Measurements from ENCODE around the gene MFSD6.
"Not testable (repeated sequence)": the region's sequence is repeated elsewhere in the genome, so short reads cannot be mapped to it uniquely, and the experiment has no call there.

The MFSD6 gene

GRCh38 chr2:190407662-190408537 is at the start of gene MFSD6:
Gene MFSD6 (plus strand): TSS chr2:190408355. CDS start chr2:190436030, 27,675 bp downstream.
- peak within 1 kb of the TSS; percentile 77 for H3K4me3 ChIP-seq (ENCODE audit: low read length)
- H3K36me3 ChIP-seq (ENCODE audit: insufficient read depth, low read depth, low read length), result no peaks in the 10 kb centered on the region
- H3K9me3 ChIP-seq (ENCODE audit: insufficient read depth, low read depth, low read length), result no peaks in the 10 kb centered on the region
- peaks cover 4% of the 10 kb centered on the region; the same call in 1 of the 2 replicates for H3K4me1 ChIP-seq (ENCODE audit: insufficient read depth, low read length)
- H3K27me3 ChIP-seq (ENCODE audit: insufficient read depth, low read length), result peaks cover 50% of the 10 kb centered on the region
- H3K27ac ChIP-seq (ENCODE audit: low read length), result no peak within 1 kb of the TSS
- H3K9ac ChIP-seq (ENCODE audit: low read depth, low read length), result peak within 1 kb of the TSS; percentile 43; the same call in 1 of the 2 replicates

GRCh38 chr2:190358655-190359448 is 49.3 kb upstream of the MFSD6 start:
- H3K4me3 ChIP-seq (ENCODE audit: low read length); H3K27ac ChIP-seq (ENCODE audit: low read length); H3K9me3 ChIP-seq (ENCODE audit: insufficient read depth, low read depth, low read length); H3K9ac ChIP-seq (ENCODE audit: low read depth, low read length); H3K27me3 ChIP-seq (ENCODE audit: insufficient read depth, low read length); H3K4me1 ChIP-seq (ENCODE audit: insufficient read depth, low read length); H3K36me3 ChIP-seq (ENCODE audit: insufficient read depth, low read depth, low read length): not testable (repeated sequence)

GRCh38 chr2:190360561-190360960 is 47.6 kb upstream of the MFSD6 start:
- no peaks in the 10 kb centered on the region for H3K27me3 ChIP-seq (ENCODE audit: insufficient read depth, low read length)
- no peaks in the 10 kb centered on the region for H3K4me1 ChIP-seq (ENCODE audit: insufficient read depth, low read length)
- no peak overlapping the region for H3K9ac ChIP-seq (ENCODE audit: low read depth, low read length)
- H3K9me3 ChIP-seq (ENCODE audit: insufficient read depth, low read depth, low read length), result no peaks in the 10 kb centered on the region
- H3K36me3 ChIP-seq (ENCODE audit: insufficient read depth, low read depth, low read length), result no peaks in the 10 kb centered on the region
- H3K27ac ChIP-seq (ENCODE audit: low read length), result no peak overlapping the region
- no peak overlapping the region for H3K4me3 ChIP-seq (ENCODE audit: low read length)

GRCh38 chr2:190360965-190361364 is 47.2 kb upstream of the MFSD6 start:
- Histone ChIP-seq H3K9me3 (ENCODE audit: insufficient read depth, low read depth, low read length) (no peaks in the 10 kb centered on the region), H3K27me3 (ENCODE audit: insufficient read depth, low read length) (no peaks in the 10 kb centered on the region), H3K4me3 (ENCODE audit: low read length) (no peak overlapping the region), H3K4me1 (ENCODE audit: insufficient read depth, low read length) (no peaks in the 10 kb centered on the region), H3K9ac (ENCODE audit: low read depth, low read length) (no peak overlapping the region), H3K27ac (ENCODE audit: low read length) (no peak overlapping the region), H3K36me3 (ENCODE audit: insufficient read depth, low read depth, low read length) (no peaks in the 10 kb centered on the region)

- Histone ChIP-seq H3K27me3 (ENCODE audit: insufficient read depth, low read length) (no peaks in the 10 kb centered on the region), H3K4me3 (ENCODE audit: low read length) (no peak overlapping the region), H3K4me1 (ENCODE audit: insufficient read depth, low read length) (no peaks in the 10 kb centered on the region), H3K36me3 (ENCODE audit: insufficient read depth, low read depth, low read length) (no peaks in the 10 kb centered on the region), H3K27ac (ENCODE audit: low read length) (no peak overlapping the region), H3K9me3 (ENCODE audit: insufficient read depth, low read depth, low read length) (no peaks in the 10 kb centered on the region), H3K9ac (ENCODE audit: low read depth, low read length) (no peak overlapping the region)
These were observed 46.6 kb upstream of the MFSD6 start for GRCh38 chr2:190361572-190361971.

- H3K9ac ChIP-seq (ENCODE audit: low read depth, low read length), result no peak overlapping the region
- no peak overlapping the region for H3K27ac ChIP-seq (ENCODE audit: low read length)
- H3K4me1 ChIP-seq (ENCODE audit: insufficient read depth, low read length), result no peaks in the 10 kb centered on the region
- H3K36me3 ChIP-seq (ENCODE audit: insufficient read depth, low read depth, low read length), result no peaks in the 10 kb centered on the region
- no peaks in the 10 kb centered on the region for H3K27me3 ChIP-seq (ENCODE audit: insufficient read depth, low read length)
- H3K9me3 ChIP-seq (ENCODE audit: insufficient read depth, low read depth, low read length), result no peaks in the 10 kb centered on the region
- H3K4me3 ChIP-seq (ENCODE audit: low read length), result no peak overlapping the region
These were observed 45.3 kb upstream of the MFSD6 start for GRCh38 chr2:190362894-190363293.

- Histone ChIP-seq H3K36me3 (ENCODE audit: insufficient read depth, low read depth, low read length) (no peaks in the 10 kb centered on the region), H3K9ac (ENCODE audit: low read depth, low read length) (no peak overlapping the region), H3K4me3 (ENCODE audit: low read length) (no peak overlapping the region), H3K9me3 (ENCODE audit: insufficient read depth, low read depth, low read length) (no peaks in the 10 kb centered on the region), H3K27ac (ENCODE audit: low read length) (no peak overlapping the region), H3K27me3 (ENCODE audit: insufficient read depth, low read length) (no peaks in the 10 kb centered on the region), H3K4me1 (ENCODE audit: insufficient read depth, low read length) (no peaks in the 10 kb centered on the region)
These were observed 42.5 kb upstream of the MFSD6 start for GRCh38 chr2:190365499-190366204.

- Histone ChIP-seq H3K9me3 (ENCODE audit: insufficient read depth, low read depth, low read length) (no peaks in the 10 kb centered on the region), H3K9ac (ENCODE audit: low read depth, low read length) (no peak overlapping the region), H3K27ac (ENCODE audit: low read length) (no peak overlapping the region), H3K27me3 (ENCODE audit: insufficient read depth, low read length) (no peaks in the 10 kb centered on the region), H3K4me1 (ENCODE audit: insufficient read depth, low read length) (no peaks in the 10 kb centered on the region), H3K4me3 (ENCODE audit: low read length) (no peak overlapping the region), H3K36me3 (ENCODE audit: insufficient read depth, low read depth, low read length) (no peaks in the 10 kb centered on the region)
These were observed 41.9 kb upstream of the MFSD6 start for GRCh38 chr2:190366248-190366753.

GRCh38 chr2:190367091-190367490 is 41.1 kb upstream of the MFSD6 start:
- Histone ChIP-seq H3K9ac (ENCODE audit: low read depth, low read length) (no peak overlapping the region), H3K36me3 (ENCODE audit: insufficient read depth, low read depth, low read length) (no peaks in the 10 kb centered on the region), H3K4me1 (ENCODE audit: insufficient read depth, low read length) (no peaks in the 10 kb centered on the region), H3K27ac (ENCODE audit: low read length) (no peak overlapping the region), H3K4me3 (ENCODE audit: low read length) (no peak overlapping the region), H3K9me3 (ENCODE audit: insufficient read depth, low read depth, low read length) (no peaks in the 10 kb centered on the region), H3K27me3 (ENCODE audit: insufficient read depth, low read length) (no peaks in the 10 kb centered on the region)

- Histone ChIP-seq H3K9ac (ENCODE audit: low read depth, low read length) (no peak overlapping the region), H3K4me3 (ENCODE audit: low read length) (no peak overlapping the region), H3K9me3 (ENCODE audit: insufficient read depth, low read depth, low read length) (no peaks in the 10 kb centered on the region), H3K27ac (ENCODE audit: low read length) (no peak overlapping the region), H3K27me3 (ENCODE audit: insufficient read depth, low read length) (no peaks in the 10 kb centered on the region), H3K36me3 (ENCODE audit: insufficient read depth, low read depth, low read length) (no peaks in the 10 kb centered on the region), H3K4me1 (ENCODE audit: insufficient read depth, low read length) (no peaks in the 10 kb centered on the region)
These were observed 38.5 kb upstream of the MFSD6 start for GRCh38 chr2:190369635-190370034.

- H3K9me3 ChIP-seq (ENCODE audit: insufficient read depth, low read depth, low read length), result no peaks in the 10 kb centered on the region
- no peaks in the 10 kb centered on the region for H3K4me1 ChIP-seq (ENCODE audit: insufficient read depth, low read length)
- no peak overlapping the region for H3K4me3 ChIP-seq (ENCODE audit: low read length)
- H3K36me3 ChIP-seq (ENCODE audit: insufficient read depth, low read depth, low read length), result no peaks in the 10 kb centered on the region
- H3K9ac ChIP-seq (ENCODE audit: low read depth, low read length), result no peak overlapping the region
- no peak overlapping the region for H3K27ac ChIP-seq (ENCODE audit: low read length)
- no peaks in the 10 kb centered on the region for H3K27me3 ChIP-seq (ENCODE audit: insufficient read depth, low read length)
These were observed 32.1 kb upstream of the MFSD6 start for GRCh38 chr2:190376083-190376482.
